ENCODE measurements around the gene MAPKAPK3.

The MAPKAPK3 gene

GRCh38 chr3:50617096-50617791 lies at the start of gene MAPKAPK3:
MAPKAPK3 (plus strand) TSS chr3:50617151; CDS start chr3:50617566, 415 bp downstream.
- FAIRE-seq (peak; percentile 21), DNase-seq (ENCODE audit: insufficient read length, low spot score) (no peak)

GRCh38 chr3:50567386-50568167 lies 49.4 kb upstream of the MAPKAPK3 start, which contains the start of gene C3orf18:
C3orf18 (minus strand) TSS chr3:50567747; CDS start chr3:50565699, 2,048 bp downstream.
- DNase-seq (ENCODE audit: insufficient read length, low spot score), result peak; percentile 97
- peak; percentile 96 for FAIRE-seq

- peak; percentile 99 for FAIRE-seq
- DNase-seq (ENCODE audit: insufficient read length, low spot score), result peak; percentile 84
Measured at GRCh38 chr3:50568947-50569749, 47.8 kb upstream of the MAPKAPK3 start, which contains the start of gene HEMK1. HEMK1 (plus strand) TSS chr3:50569522; CDS start chr3:50571105, 1,583 bp downstream.

GRCh38 chr3:50570508-50571279 lies 46.3 kb upstream of the MAPKAPK3 start:
- DNase-seq (ENCODE audit: insufficient read length, low spot score) (no peak), FAIRE-seq (no peak)

GRCh38 chr3:50571486-50571885 lies 45.5 kb upstream of the MAPKAPK3 start:
- no peak for FAIRE-seq

GRCh38 chr3:50572158-50572557 lies 44.8 kb upstream of the MAPKAPK3 start:
- FAIRE-seq (peak; percentile 81), DNase-seq (ENCODE audit: insufficient read length, low spot score) (peak; percentile 62)

More at GRCh38 chr3:50571486-50571885, 45.5 kb upstream of the MAPKAPK3 start:
- no peak for DNase-seq (ENCODE audit: insufficient read length, low spot score)

- DNase-seq (ENCODE audit: insufficient read length, low spot score), result no peak
Measured at GRCh38 chr3:50572801-50573371, 44.1 kb upstream of the MAPKAPK3 start.

GRCh38 chr3:50573566-50574443 lies 43.1 kb upstream of the MAPKAPK3 start:
- no peak for DNase-seq (ENCODE audit: insufficient read length, low spot score)
- no peak for FAIRE-seq

More at GRCh38 chr3:50572801-50573371, 44.1 kb upstream of the MAPKAPK3 start:
- FAIRE-seq, result no peak

- DNase-seq (ENCODE audit: insufficient read length, low spot score) (no peak), FAIRE-seq (no peak)
Measured at GRCh38 chr3:50574444-50574831, 42.5 kb upstream of the MAPKAPK3 start.

GRCh38 chr3:50575372-50575771 lies 41.6 kb upstream of the MAPKAPK3 start:
- DNase-seq (ENCODE audit: insufficient read length, low spot score) (no peak), FAIRE-seq (no peak)

- DNase-seq (ENCODE audit: insufficient read length, low spot score), result no peak
- no peak for FAIRE-seq
Measured at GRCh38 chr3:50577348-50577747, 39.6 kb upstream of the MAPKAPK3 start.

- no peak for DNase-seq (ENCODE audit: insufficient read length, low spot score)
- FAIRE-seq, result no peak
Measured at GRCh38 chr3:50580683-50581458, 36.1 kb upstream of the MAPKAPK3 start.

- DNase-seq (ENCODE audit: insufficient read length, low spot score) (no peak), FAIRE-seq (no peak)
Measured at GRCh38 chr3:50581459-50581842, 35.5 kb upstream of the MAPKAPK3 start.

GRCh38 chr3:50582083-50582482 lies 34.9 kb upstream of the MAPKAPK3 start:
- DNase-seq (ENCODE audit: insufficient read length, low spot score), result no peak
- FAIRE-seq, result no peak

GRCh38 chr3:50583897-50584296 lies 33.1 kb upstream of the MAPKAPK3 start:
- FAIRE-seq, result no peak
- DNase-seq (ENCODE audit: insufficient read length, low spot score), result no peak

- FAIRE-seq, result no peak
- DNase-seq (ENCODE audit: insufficient read length, low spot score), result no peak
Measured at GRCh38 chr3:50584391-50584790, 32.6 kb upstream of the MAPKAPK3 start.

- DNase-seq (ENCODE audit: insufficient read length, low spot score) (no peak), FAIRE-seq (no peak)
Measured at GRCh38 chr3:50585919-50586762, 30.8 kb upstream of the MAPKAPK3 start.
